ENCODE measurements around the gene ASCC2.
A peak's percentile ranks its signal among the peaks of the same experiment; 100 is the strongest.
"Not testable (repeated sequence)": the region's sequence is repeated elsewhere in the genome, so short reads cannot be mapped to it uniquely, and the experiment has no call there.

Gene ASCC2

GRCh38 chr22:29854432-29854831, 16.4 kb upstream of the ASCC2 start:
- no peak for DNase-seq

GRCh38 chr22:29848111-29848510, 10.0 kb upstream of the ASCC2 start:
- DNase-seq, result no peak

- no peak for DNase-seq
Measured at GRCh38 chr22:29846290-29846689, 8.2 kb upstream of the ASCC2 start.

- peak; percentile 78 for DNase-seq
Measured at GRCh38 chr22:29842740-29843139, 4.7 kb upstream of the ASCC2 start.

GRCh38 chr22:29842172-29842571, 4.1 kb upstream of the ASCC2 start:
- no peak for DNase-seq

- DNase-seq, result no peak
Measured at GRCh38 chr22:29840498-29840897, 2.4 kb upstream of the ASCC2 start.

- no peak for DNase-seq
Measured at GRCh38 chr22:29839039-29839438, 965 bp upstream of the ASCC2 start.

GRCh38 chr22:29838599-29838956, 504 bp upstream of the ASCC2 start:
- no peak for DNase-seq

GRCh38 chr22:29836791-29837370, 1.2 kb downstream of the ASCC2 start:
- not testable (repeated sequence) for DNase-seq

- no peak for DNase-seq
Measured at GRCh38 chr22:29834046-29834445, 4.0 kb downstream of the ASCC2 start.

GRCh38 chr22:29833392-29833965, 4.6 kb downstream of the ASCC2 start:
- DNase-seq, result no peak

- no peak for DNase-seq
Measured at GRCh38 chr22:29831958-29832357, 6.1 kb downstream of the ASCC2 start.

GRCh38 chr22:29831186-29831921, 6.7 kb downstream of the ASCC2 start:
- DNase-seq, result no peak

GRCh38 chr22:29830585-29830984, 7.5 kb downstream of the ASCC2 start:
- no peak for DNase-seq

- not testable (repeated sequence) for DNase-seq
Measured at GRCh38 chr22:29827726-29828125, 10.3 kb downstream of the ASCC2 start.

GRCh38 chr22:29827091-29827490, 11.0 kb downstream of the ASCC2 start:
- DNase-seq, result no peak

GRCh38 chr22:29825578-29825977, 12.5 kb downstream of the ASCC2 start:
- no peak for DNase-seq

GRCh38 chr22:29824677-29825076, 13.4 kb downstream of the ASCC2 start:
- no peak for DNase-seq

- peak; percentile 92 for DNase-seq
Measured at GRCh38 chr22:29821291-29822016, 16.6 kb downstream of the ASCC2 start.

GRCh38 chr22:29820961-29821290, 17.1 kb downstream of the ASCC2 start:
- DNase-seq, result no peak

- DNase-seq, result no peak
Measured at GRCh38 chr22:29819501-29819900, 18.6 kb downstream of the ASCC2 start.

- no peak for DNase-seq
Measured at GRCh38 chr22:29817724-29818123, 20.4 kb downstream of the ASCC2 start.

GRCh38 chr22:29816980-29817379, 21.1 kb downstream of the ASCC2 start:
- DNase-seq, result no peak

GRCh38 chr22:29816539-29816938, 21.5 kb downstream of the ASCC2 start:
- DNase-seq, result no peak

Data from DMS53 (cell line).